ENCODE measurements around the gene S100A5.

Gene S100A5

GRCh38 chr1:153546796-153547559 lies 6.2 kb upstream of the S100A5 start:
- no peak for DNase-seq

GRCh38 chr1:153546371-153546770 lies 5.6 kb upstream of the S100A5 start:
- no peak for DNase-seq

- DNase-seq: peak; percentile 97
Observed at GRCh38 chr1:153545067-153546055, 4.6 kb upstream of the S100A5 start, which contains the start of gene S100A4. TSS of gene S100A4 (minus strand) at chr1:153545806. CDS start at chr1:153544794, 1,012 bp downstream.

GRCh38 chr1:153544453-153545066 lies 3.8 kb upstream of the S100A5 start:
- no peak for DNase-seq

DNA sequence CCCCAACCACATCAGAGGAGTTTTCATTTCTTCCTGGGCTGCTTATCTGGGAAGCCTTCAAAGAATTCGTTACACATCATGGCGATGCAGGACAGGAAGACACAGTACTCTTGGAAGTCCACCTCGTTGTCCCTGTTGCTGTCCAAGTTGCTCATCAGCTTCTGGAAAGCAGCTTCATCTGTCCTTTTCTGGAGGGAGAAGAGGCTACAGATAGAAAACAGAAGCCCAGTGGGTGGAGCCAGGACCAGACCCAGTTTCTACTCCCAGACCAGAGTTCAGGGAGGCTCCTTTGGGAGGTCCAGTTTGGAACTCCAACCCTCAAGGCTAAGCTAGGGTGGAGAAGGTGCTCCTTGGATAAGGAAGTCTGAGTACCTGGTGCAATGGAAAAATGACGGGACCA lies 3.0 kb upstream of the S100A5 start:
- no peak for DNase-seq

- no peak for DNase-seq
Observed at GRCh38 chr1:153542956-153543711, 2.4 kb upstream of the S100A5 start.

DNA sequence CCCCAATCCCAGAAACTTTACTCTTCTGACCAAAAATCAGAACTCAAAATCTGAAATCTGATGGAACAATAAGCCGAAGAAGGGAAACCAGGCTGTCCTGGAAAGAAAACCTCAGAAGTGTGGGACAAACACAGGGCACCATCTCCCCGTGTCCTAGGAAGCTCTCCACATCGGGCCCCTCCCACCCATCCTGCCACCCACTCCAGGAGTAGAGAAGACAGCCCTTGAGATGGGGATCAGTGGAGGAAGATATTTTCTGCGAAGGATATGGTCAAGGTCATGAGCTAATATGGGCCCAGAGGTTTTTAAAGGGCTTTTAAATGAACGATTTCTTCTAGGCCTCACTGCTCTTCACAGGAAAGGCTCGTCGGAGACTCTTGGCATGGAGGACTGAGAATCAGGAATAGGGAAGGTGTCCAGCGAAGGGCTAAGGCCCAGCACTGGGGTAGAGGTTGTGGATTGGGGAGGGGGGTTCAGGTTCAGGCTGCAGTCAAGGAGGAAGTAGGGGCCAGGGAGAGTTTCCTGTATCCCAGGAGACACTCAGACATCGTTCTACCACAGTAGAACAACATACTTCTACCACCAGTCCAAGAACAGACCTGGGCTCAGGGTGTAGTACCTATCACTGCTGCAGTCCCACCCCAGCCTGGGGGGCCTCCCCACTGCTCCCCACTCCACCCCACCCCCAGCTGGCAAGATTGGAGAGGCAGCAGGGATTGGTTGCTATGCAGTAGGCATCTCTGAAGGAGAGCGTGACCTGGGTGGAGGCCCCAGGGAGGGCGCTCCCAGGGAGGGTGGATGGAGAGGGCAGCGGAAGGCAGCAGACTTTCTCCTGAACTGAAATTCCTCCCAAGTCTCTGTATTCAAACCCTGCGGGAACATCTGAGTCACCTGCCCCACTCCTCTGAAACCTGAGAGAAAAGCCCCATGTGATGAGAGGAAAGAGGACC lies 1.2 kb upstream of the S100A5 start:
- no peak for DNase-seq

GRCh38 chr1:153539395-153540093 lies 1.2 kb downstream of the S100A5 start:
- DNase-seq: no peak

DNA sequence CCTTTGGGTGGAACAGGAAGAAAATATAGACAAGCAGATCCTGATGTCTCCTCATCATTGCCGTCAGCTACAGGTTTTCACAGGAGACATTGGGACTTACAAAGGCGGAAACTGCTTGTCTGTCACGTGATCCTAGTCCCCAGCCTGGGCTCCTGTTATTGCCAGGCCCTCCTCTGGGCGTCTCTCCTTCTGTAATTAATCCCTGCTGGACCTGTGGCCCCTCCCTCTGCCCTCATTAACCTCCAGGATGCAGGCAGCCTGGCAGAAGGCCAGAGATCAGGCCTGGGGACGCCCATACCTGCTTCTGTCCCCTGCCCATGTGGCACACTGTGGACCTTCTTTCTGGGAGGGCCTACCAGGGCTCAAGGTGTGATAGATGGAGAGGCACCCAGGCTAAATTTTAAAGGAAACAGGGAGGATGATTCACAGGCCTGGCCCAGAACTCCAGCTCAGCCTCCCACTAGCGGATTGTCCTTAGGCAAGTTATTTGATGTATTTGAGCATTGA lies 2.4 kb downstream of the S100A5 start:
- peak; percentile 87 for DNase-seq

DNA sequence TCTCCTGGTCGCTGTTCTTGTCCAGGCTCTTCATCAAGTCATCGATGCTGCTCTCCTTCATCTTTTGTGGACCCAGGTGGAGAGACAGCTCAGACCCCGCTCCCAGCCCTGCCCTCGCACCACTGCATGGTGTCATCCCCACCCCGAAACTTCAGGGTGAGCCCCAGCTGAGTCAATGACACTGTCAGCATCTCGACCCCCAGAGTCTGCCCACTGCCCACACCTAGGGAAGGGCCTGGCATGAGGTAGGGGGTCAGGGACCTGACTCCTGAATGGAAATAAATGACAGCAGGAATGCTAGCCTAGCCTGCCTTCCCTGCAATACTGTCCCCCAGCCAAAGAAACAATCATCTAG lies 3.4 kb downstream of the S100A5 start:
- DNase-seq: no peak

DNA sequence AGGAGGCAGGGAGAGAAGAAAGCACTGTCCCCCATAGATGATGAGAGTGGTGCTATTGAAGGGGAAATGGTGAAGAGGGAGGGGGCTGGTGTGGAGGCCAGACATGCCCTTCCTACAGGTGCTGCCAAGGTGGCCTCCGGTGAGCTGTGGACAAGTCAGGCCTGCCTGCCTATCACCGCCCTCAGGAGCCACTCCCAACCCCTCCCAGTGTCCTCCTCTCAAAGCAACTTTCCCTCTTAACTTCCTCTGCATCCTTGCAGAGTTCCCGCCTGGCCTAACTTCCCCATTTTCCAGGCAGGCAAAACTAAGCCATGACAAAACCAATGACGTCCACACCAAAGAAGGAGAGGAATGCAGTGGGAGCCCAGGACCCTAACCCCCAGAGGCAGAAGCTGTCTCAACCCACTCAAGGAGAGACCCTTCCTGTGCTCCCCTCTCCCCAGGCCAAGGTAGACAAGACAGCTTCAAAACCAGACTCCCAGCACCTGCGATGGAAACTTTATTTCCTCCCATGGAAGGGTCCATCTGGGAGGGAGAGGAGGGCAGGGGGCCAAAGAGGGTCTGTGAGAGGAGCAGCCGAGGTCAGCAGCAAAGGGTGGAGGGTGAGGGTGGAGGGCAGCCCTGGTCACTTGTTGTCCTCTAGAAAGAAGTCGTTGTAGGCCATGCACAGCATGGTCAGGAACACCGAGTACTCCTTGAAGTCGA lies 3.9 kb downstream of the S100A5 start:
- DNase-seq: no peak

GRCh38 chr1:153536012-153536670 lies 4.6 kb downstream of the S100A5 start:
- peak; percentile 82 for DNase-seq

DNA sequence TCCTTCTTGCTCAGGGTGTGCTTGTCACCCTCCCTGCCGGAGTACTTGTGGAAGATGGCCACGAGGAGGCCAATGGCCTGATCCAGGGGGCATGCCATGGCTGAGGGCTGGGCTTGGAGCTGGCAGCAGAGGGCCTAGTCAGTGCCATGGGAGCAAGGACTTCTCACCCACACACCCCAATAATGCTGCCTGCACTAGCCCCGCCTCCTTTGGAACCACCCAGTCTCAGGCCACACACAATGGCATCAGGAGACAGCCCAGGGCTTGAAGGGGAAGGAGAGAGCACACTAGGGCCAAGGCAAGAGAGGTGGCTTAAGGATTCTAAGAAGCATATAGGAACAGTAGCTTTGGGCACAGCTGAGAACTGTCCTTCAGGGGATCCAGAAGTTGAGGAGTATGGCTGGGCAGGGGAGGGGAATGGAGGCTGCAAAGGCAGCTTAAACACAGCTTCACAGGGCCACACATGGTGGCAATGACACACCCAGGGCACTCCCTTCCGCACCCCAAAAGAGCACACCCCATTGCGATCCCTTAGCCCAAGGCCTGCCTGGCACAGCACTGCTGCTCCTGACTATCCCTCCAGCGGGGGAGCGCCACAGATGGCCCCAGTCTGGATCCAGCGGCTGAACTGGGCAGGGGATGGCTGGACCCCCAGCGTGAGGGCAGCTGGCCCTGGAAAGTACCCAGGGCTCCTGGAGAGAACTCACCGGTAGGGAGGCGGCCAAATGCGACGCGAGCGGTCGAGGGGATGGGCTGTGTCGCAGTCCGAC lies 5.3 kb downstream of the S100A5 start, which contains the start of gene S100A6:
S100A6 (minus strand) TSS at position 750 of the 770 bp plus-strand sequence; CDS start at position 98, 652 bp downstream.
- no peak for DNase-seq

DNA sequence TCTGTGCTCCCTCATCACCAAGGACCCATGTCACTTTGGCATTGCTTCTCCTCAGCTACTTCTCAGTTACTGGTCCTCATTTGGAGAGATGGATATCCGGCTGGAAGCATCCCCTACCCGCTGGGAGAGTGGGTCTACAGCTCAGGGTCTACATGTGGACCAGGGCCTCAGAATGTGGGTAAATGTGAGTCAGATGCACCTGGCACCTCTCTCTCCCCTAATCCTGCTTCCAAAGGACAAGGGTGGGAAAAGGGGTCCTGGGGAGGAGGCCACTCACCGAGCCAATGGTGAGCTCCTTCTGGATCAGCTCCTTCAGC lies 5.9 kb downstream of the S100A5 start:
- DNase-seq: no peak

DNA sequence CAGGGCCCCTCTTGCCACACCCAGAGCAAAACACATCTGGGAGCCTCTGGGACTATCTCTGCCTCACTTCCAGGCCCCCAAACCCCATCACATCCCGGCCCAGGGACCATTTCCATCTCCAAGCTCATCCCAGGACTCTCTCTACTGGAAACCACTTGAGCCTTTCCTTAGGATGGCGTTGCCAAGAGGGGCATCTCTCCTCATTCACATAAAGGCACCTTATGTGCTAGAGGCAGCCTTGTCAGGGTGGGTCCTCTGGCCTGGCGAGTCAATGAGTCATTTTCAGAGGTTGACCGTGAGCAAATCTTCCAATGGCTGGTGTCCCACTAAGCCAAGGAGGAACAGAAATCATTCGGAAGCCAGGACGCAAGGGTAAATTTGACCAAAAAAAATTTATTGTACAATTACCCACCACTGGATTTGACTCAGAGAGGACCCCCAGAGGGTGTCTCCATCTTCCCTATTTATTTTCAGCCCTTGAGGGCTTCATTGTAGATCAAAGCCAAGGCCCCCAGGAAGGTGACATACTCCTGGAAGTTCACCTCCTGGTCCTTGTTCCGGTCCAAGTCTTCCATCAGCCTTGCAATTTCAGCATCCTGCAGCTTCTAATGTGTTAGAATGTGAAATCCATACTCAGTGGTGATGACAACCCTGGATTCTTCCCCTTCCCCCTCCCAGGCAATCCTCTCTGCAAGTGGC lies 6.4 kb downstream of the S100A5 start:
- no peak for DNase-seq

- DNase-seq: no peak
Observed at GRCh38 chr1:153533689-153534201, 7.0 kb downstream of the S100A5 start.

DNA sequence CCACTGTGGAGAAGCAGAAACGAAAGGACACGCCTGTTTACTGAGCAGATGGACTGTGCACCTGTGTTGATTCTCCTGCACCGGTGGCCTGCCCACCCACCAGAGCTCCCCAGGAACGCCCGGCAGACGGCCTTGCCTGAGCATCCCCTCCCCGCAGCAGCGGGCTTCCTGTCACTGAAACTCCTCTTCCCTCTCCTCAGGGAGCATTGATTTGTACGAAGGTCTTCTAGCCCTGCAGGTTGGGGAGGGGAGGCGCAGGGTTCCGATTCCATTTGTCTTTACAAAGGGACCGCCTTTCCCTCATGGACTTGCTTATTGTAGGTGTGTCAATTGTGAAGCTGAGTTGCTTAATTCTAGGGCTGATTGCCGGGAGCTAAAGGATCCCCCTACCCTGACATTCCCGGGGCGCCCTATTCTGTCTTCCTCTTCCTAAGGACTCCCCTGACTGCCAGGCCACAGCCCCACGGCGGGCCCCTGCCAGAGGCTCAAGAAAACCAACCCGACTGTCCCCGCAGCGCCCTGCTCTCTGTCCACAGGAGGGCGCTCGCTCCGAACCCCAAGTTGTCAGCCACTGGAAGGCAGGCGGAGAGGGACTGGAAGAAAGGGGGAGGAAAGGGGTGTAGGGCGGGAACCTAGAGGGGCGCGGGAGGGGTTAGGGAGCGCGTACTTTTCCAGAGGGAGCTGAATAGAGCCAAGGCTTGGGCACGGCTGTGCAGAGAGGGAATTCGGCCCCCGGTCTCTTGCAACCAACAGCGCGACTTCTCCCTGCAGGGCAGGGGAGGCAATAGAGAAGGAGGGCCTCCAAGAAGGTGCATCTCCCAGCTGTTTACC lies 7.8 kb downstream of the S100A5 start:
- DNase-seq: peak; percentile 85

Data from NCI-H526 treated with DMSO at 0.1 percent for 48 hours (cell line).